ENCODE data around the gene DENND1B.

DENND1B gene, protein sequence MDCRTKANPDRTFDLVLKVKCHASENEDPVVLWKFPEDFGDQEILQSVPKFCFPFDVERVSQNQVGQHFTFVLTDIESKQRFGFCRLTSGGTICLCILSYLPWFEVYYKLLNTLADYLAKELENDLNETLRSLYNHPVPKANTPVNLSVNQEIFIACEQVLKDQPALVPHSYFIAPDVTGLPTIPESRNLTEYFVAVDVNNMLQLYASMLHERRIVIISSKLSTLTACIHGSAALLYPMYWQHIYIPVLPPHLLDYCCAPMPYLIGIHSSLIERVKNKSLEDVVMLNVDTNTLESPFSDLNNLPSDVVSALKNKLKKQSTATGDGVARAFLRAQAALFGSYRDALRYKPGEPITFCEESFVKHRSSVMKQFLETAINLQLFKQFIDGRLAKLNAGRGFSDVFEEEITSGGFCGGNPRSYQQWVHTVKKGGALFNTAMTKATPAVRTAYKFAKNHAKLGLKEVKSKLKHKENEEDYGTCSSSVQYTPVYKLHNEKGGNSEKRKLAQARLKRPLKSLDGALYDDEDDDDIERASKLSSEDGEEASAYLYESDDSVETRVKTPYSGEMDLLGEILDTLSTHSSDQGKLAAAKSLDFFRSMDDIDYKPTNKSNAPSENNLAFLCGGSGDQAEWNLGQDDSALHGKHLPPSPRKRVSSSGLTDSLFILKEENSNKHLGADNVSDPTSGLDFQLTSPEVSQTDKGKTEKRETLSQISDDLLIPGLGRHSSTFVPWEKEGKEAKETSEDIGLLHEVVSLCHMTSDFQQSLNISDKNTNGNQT

GRCh38 chr1:197775282-197776262 lies at the start of gene DENND1B:
TSS of gene DENND1B (minus strand) at chr1:197775480. CDS start at chr1:197775155, 325 bp downstream.
- DNase-seq (ENCODE audit: low spot score), result peak; percentile 85

GRCh38 chr1:197814306-197814705 lies 39.0 kb upstream of the DENND1B start:
- DNase-seq (ENCODE audit: low spot score), result no peak

DNA sequence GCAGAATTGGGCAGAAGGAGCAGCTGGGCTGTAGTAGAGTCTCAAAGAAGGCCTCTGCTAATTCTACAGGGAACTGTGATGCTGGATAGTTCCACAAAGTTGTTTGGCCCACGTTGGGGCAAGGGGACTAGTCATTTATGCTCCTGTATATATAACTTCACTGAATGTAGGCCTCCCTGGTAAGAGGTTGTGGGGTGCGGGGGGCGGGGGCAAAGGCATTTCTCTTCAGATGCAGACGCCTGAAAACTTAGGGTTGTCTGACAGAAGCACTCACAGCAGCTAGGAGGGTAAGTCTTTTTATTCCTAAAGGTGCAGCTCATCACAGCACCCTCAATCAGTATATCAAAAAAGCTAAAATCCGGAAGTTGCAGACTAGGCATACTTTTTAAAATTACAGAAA lies 38.5 kb upstream of the DENND1B start:
- no peak for DNase-seq (ENCODE audit: low spot score)

- no peak for DNase-seq (ENCODE audit: low spot score)
Observed at GRCh38 chr1:197811769-197812168, 36.5 kb upstream of the DENND1B start.

DNA sequence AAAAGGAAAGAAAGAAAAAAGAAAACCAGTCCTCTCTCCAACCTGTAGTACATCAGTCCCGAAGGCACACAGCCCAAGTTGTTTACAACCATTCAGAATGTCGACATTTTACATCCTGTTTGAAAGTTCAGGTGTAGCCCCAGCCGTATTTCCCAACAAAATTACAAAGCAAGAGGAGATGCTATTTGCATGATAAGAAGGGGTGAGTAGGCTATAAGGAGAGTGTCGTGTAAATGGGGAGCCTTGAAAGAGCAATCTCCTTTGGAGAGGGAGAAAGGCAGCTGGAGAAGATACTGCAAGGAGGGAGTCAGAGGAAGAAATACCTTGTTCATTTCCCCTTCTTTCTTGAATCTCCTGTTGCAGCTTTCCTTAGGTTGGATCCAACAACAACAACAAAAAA lies 35.5 kb upstream of the DENND1B start:
- no peak for DNase-seq (ENCODE audit: low spot score)

DNA sequence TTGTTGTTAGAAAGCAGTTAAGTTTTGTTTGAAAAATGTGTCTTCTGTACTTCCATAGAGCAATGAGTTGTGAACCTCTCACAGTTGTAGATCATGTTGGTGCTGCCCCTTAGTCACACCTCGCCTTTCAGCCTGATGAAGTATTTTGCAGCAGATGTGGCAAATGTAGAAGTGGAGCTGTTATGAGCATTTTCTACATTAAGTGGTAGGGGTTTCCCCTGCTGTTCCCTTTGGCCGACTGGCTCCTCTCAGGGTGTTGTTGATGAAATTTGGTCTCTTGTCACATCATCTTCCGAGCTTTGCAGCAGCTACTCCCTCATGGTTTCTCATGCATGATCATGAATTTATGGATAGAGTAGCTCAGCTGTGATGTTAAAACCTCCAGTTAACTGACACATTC lies 33.6 kb upstream of the DENND1B start:
- DNase-seq (ENCODE audit: low spot score), result no peak

- no peak for DNase-seq (ENCODE audit: low spot score)
Observed at GRCh38 chr1:197807739-197808453, 32.6 kb upstream of the DENND1B start.

- DNase-seq (ENCODE audit: low spot score), result no peak
Observed at GRCh38 chr1:197807216-197807615, 31.9 kb upstream of the DENND1B start.

DNA sequence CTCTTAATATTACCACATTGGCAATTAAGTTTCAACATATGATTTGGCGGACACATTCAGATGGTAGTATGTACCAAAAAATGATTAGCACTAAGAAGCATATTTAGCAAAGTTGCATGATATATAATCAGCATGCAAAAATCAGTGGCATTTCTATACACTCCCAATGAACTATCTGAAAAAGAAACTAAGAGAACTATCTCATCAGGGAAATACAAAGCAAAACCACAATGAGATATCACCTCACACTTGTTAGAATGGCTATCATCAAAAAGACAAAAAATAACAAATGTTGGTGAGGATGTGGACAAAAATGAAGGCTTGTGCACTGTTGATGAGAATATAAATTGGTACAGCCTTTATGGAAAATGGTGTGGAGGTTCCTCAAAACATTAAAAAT lies 31.4 kb upstream of the DENND1B start:
- no peak for DNase-seq (ENCODE audit: low spot score)

GRCh38 chr1:197801684-197802083 lies 26.4 kb upstream of the DENND1B start:
- no peak for DNase-seq (ENCODE audit: low spot score)

DNA sequence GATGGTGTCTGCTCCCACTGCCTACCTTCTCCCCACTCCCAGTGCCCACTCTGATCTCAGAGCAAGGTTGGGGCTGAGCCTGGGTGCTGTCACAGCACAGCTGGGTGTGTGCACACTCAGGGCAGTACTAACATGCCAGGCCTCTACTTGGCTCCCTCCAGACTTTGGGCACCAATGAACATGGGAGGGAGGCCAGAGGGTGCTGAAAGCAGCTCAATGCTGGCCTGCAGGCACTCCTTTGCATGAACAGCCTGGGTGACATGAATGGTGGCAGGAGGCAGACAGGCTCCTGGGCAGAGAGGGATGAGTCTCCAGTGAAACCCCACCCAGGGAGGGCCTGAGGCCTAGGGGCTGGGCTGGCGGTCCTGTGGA lies 25.8 kb upstream of the DENND1B start:
- DNase-seq (ENCODE audit: low spot score), result no peak

GRCh38 chr1:197800379-197801110 lies 25.3 kb upstream of the DENND1B start:
- DNase-seq (ENCODE audit: low spot score), result no peak

DNA sequence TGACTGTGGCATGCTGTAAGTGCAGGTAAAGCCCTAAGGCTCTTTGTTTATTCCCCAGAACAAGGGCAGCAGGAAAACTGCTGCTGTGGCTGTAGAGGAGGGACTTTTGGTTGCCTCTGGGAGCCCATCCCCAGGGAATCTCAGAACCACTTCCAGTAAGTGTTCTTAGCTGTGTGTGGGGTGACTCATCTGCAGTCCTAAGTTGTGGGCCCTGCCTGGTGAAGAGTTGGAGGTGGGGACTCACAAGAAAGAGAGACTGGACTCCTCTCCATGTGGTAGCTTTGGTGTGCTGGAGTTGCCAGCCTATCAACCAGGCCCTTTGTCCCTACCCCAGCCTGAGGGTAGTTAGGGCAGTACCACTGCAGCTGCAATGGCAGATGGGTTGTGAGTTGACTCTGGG lies 24.0 kb upstream of the DENND1B start:
- no peak for DNase-seq (ENCODE audit: low spot score)

DNA sequence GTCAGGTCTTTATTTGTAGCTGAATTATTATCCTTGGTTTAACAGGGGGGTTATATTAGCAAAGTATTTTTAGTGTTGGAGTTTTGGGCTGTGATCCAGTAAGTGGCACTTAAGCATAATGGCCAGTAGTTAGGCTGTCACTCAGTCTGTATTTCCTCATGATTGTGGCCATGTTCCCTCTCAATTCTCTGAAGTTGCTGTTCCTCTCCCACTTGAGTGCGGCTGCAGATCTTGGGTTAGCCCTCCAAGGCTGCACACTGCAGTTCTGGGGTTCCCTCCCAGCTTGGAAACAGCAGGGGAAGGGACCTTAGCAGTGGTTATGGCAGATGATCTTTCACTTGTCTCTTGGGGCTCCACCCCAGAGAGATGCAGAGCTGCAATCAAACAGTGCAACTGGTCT lies 23.2 kb upstream of the DENND1B start:
- no peak for DNase-seq (ENCODE audit: low spot score)

DNA sequence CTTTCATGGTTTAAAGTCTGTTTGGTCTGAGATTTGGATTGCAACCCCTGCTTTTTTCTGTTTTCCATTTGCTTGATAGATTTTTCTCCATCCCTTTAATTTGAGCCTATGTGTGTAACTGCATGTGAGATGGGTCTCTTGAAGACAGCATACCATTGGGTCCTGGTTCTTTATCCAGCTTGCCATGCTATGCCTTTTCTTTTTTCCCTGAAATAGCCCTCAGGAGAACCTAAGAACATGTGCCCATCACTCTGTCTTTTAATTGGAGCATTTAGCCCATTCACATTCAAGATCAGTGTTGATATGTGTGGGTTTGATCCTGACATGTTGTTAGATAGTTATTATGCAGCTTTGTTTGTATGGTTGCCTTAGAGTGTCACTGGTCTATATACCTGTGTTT lies 21.7 kb upstream of the DENND1B start:
- no peak for DNase-seq (ENCODE audit: low spot score)

DNA sequence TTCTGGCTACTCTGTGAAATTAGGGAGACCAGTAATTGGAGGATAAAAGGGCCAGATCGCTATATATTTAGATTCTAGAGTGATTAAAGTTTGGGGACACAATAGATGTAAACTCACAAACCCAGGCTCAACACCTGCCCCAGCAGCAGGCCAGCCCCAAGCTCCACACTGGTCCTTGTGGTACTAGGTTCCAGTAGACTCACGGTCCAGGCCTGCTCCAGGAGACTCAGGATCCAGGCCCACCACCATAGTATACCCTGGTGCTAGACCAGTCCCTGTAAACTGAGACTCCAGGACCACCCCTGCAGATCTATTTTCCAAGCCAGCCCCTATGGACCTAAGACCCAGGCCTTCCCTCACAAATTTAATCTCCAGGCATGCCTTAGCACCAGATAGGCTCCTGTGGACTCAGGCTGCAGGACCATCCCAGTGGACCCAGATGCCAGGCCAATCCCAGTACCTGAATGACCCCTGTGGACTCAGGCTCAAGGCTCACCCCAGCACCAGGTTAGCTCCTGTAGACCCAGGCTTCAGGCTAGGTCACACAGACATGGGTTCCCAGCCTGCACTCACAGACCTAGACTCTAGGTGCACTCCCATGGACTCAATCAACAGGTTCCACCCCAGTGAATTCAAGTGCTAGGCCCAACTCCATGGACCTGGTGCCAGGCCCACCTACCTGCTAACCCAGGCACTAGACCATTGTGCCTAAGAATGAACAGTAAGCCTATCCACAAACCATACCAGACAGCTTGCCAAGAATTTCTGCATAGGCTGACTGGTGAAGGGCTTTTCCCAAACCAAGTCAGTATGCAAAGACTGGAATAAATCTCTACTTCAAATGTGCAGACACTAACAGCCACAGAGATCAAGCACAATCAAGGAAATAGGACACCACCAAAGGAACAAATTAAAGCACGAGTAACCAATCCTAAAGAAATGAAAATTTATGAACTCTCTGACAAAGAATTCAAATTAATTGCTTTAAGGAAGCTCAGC lies 13.8 kb upstream of the DENND1B start:
- DNase-seq (ENCODE audit: low spot score), result no peak

GRCh38 chr1:197787623-197788536 lies 12.6 kb upstream of the DENND1B start:
- DNase-seq (ENCODE audit: low spot score), result no peak

DNA sequence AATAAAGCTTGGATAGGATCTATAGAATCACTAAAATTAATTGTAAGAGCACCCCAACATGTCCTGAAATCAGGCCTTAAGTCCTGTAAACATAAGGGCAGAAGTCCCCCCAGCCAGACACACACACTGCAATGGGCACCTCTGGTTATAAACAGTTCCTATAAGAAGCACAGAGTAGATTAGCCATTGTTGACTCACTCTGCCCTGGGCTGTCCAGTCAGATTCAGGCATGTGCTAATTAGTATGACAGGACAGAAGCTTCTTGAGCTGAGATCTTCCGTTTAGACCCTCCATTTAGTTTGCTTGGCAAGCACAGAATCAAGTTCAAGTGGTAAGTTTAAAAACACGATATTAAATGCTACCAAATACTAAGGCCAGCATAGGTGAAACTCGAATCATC lies 11.8 kb upstream of the DENND1B start:
- no peak for DNase-seq (ENCODE audit: low spot score)

- DNase-seq (ENCODE audit: low spot score), result no peak
Observed at GRCh38 chr1:197786280-197786679, 11.0 kb upstream of the DENND1B start.

Measured in ecto neural progenitor cell (in vitro differentiated cells).